Liver (tissue), 9 donors: Measurements from ENCODE around the gene PPM1M. TPM values are rescaled to one million over a fixed set of nuclear protein-coding genes. Genes with fewer than 3 reads are reported as not detected.

Experiments used
- DNase-seq: peaks from one replicate; pipeline ENCODE4 v3.0.0-alpha.2; 2017; ENCODE audit warnings: low spot score
- H3K27ac ChIP-seq, 2 donors: one replicate each; pipeline ENCODE4 v1.7.0; 2013; ENCODE audit warnings: inconsistent platforms in 2 of 2, low read length in 2 of 2, control low read depth in 1 of 2, low read depth in 1 of 2, mild to moderate bottlenecking in 1 of 2
- H3K27me3 ChIP-seq, 4 donors: one replicate each; pipeline versions ENCODE4 v1.6.1 to v1.7.0; 2013; ENCODE audit warnings: low read length in 3 of 4, inconsistent platforms in 1 of 4, mild to moderate bottlenecking in 1 of 4, moderate library complexity in 1 of 4; ENCODE audit not compliant: control insufficient read depth in 4 of 4, insufficient read depth in 4 of 4
- H3K36me3 ChIP-seq, 4 donors: one replicate each; pipeline versions ENCODE4 v1.6.1 to v1.7.0; 2013; ENCODE audit warnings: low read length in 3 of 4, mild to moderate bottlenecking in 3 of 4, low read depth in 1 of 4, moderate library complexity in 1 of 4; ENCODE audit not compliant: control insufficient read depth in 4 of 4, insufficient read depth in 3 of 4
- H3K4me1 ChIP-seq, 4 donors: one replicate each; pipeline versions ENCODE4 v1.6.1 to v1.7.0; 2013; ENCODE audit warnings: low read length in 3 of 4, mild to moderate bottlenecking in 3 of 4, moderate library complexity in 1 of 4; ENCODE audit not compliant: control insufficient read depth in 4 of 4, insufficient read depth in 4 of 4
- H3K4me3 ChIP-seq, 3 donors: one replicate each; pipeline versions ENCODE4 v1.6.1 to v1.7.0; 2013; ENCODE audit warnings: low read length in 3 of 3, control low read depth in 1 of 3, low read depth in 1 of 3, mild to moderate bottlenecking in 1 of 3
- H3K9ac ChIP-seq, 2 donors: one replicate each; pipeline ENCODE4 v1.7.0; 2013; ENCODE audit warnings: low read length in 2 of 2, mild to moderate bottlenecking in 2 of 2, moderate library complexity in 2 of 2, control low read depth in 1 of 2, low read depth in 1 of 2
- H3K9me3 ChIP-seq, 4 donors: one replicate each; pipeline versions ENCODE4 v1.6.1 to v1.7.0; 2013; ENCODE audit warnings: low read length in 3 of 4; ENCODE audit not compliant: control insufficient read depth in 4 of 4
- ATF3 ChIP-seq: IDR thresholded peaks from 2 replicates; pipeline ENCODE4 v1.6.1; 2016; ENCODE audit warnings: antibody characterized with exemption
- CTCF ChIP-seq: fragments of 150-350 bp; IDR thresholded peaks from 2 replicates; pipeline ENCODE4 v1.5.1; 2017; ENCODE audit warnings: improper control_type of control experiment, low read depth, low read length; ENCODE audit not compliant: missing input control
- EGR1 ChIP-seq, 2 donors: IDR thresholded peaks; 2 replicates each; pipeline ENCODE4 v1.6.1; 2016 to 2018; ENCODE audit warnings: antibody characterized with exemption in 2 of 2, low read depth in 2 of 2
- FOXA1 ChIP-seq: IDR thresholded peaks from 2 replicates; pipeline ENCODE4 v1.6.1; 2016; ENCODE audit warnings: antibody characterized with exemption
- FOXA2 ChIP-seq: IDR thresholded peaks from 2 replicates; pipeline ENCODE4 v1.6.1; 2016; ENCODE audit warnings: antibody characterized with exemption
- GABPA ChIP-seq, 2 donors: IDR thresholded peaks in 1 of 2; conservative IDR thresholded peaks in 1 of 2; 2 replicates each; pipeline ENCODE4 v1.6.1; 2016; ENCODE audit warnings: antibody characterized with exemption in 2 of 2, mild to moderate bottlenecking in 1 of 2, moderate library complexity in 1 of 2
- HNF4A ChIP-seq, 2 donors: conservative IDR thresholded peaks; 2 replicates each; pipeline ENCODE4 v1.6.1; 2016; ENCODE audit warnings: antibody characterized with exemption in 2 of 2, mild to moderate bottlenecking in 2 of 2
- HNF4G ChIP-seq: IDR thresholded peaks from 2 replicates; pipeline ENCODE4 v1.6.1; 2016; ENCODE audit warnings: antibody characterized with exemption
- JUND ChIP-seq, 2 donors: IDR thresholded peaks; 2 replicates each; pipeline ENCODE4 v1.6.1; 2016; ENCODE audit warnings: antibody characterized with exemption in 2 of 2
- MAX ChIP-seq: IDR thresholded peaks from 2 replicates; pipeline ENCODE4 v1.6.1; 2016; ENCODE audit warnings: antibody characterized with exemption
- NR2F2 ChIP-seq: IDR thresholded peaks from 2 replicates; pipeline ENCODE4 v1.6.1; 2016; ENCODE audit warnings: antibody characterized with exemption
- RAD21 ChIP-seq, 2 donors: IDR thresholded peaks; 2 replicates each; pipeline ENCODE4 v1.6.1; 2016; ENCODE audit warnings: antibody characterized with exemption in 2 of 2, mild to moderate bottlenecking in 2 of 2
- REST ChIP-seq: IDR thresholded peaks from 2 replicates; pipeline ENCODE4 v1.6.1; 2016; ENCODE audit warnings: antibody characterized with exemption, mild to moderate bottlenecking
- RXRA ChIP-seq, 2 donors: IDR thresholded peaks; 2 replicates each; pipeline ENCODE4 v1.6.1; 2017 to 2018; ENCODE audit warnings: antibody characterized with exemption in 2 of 2, mild to moderate bottlenecking in 1 of 2
- SP1 ChIP-seq: IDR thresholded peaks from 2 replicates; pipeline ENCODE4 v1.6.1; 2018; ENCODE audit warnings: antibody characterized with exemption, mild to moderate bottlenecking
- TAF1 ChIP-seq: conservative IDR thresholded peaks from 2 replicates; pipeline ENCODE4 v1.6.1; 2016; ENCODE audit warnings: antibody characterized with exemption, mild to moderate bottlenecking
- YY1 ChIP-seq: IDR thresholded peaks from 2 replicates; pipeline ENCODE4 v1.6.1; 2016; ENCODE audit warnings: antibody characterized with exemption, mild to moderate bottlenecking
- ZBTB33 ChIP-seq: IDR thresholded peaks from 2 replicates; pipeline ENCODE4 v1.6.1; 2016; ENCODE audit warnings: antibody characterized with exemption
- WGBS: extraction: QIAGEN DNeasy Blood & Tissue Kit; methylation state at CpG from one replicate; pipeline ENCODE4 v1.1.7; 2013; 5-methylcytosine and 5-hydroxymethylcytosine counted together
- polyA plus RNA-seq, 2 donors: library from polyadenylated mRNA; stranded (reverse) in 1 of 2; unstranded in 1 of 2; fragments of 200-250 nt in 1 of 2; fragments of >200 nt in 1 of 2; fragmentation: Nextera tagmentation in 1 of 2; extraction: Ambion mirVana in 1 of 2; gene quantifications; one replicate each; pipeline versions ENCODE4 v1.2.1 to v1.2.3, GENCODE V29; 2013 to 2015
- total RNA-seq, 2 donors: library from RNA; depleted of rRNA; stranded (reverse); fragments of >200 nt; gene quantifications; one replicate each; pipeline ENCODE4 v1.2.3, GENCODE V29; 2014
- donor health status: healthy.
- donor health status: healthy.
- donor health status: healthy.
- donor health status: healthy.
- donor health status: healthy.

PPM1M gene
- total and polyA plus RNA-seq, 4 donors = 2.8 to 5.5 (median 4.6) TPM

- no peaks in the 10 kb centered on the region for H3K9me3 ChIP-seq
- WGBS = 63% methylated on average over 2 of the region's 2 CpGs
- no peak overlapping the region for H3K4me3 ChIP-seq
- no peaks in the 10 kb centered on the region for H3K27me3 ChIP-seq
- no peak for DNase-seq
- H3K9ac ChIP-seq = peak overlapping the region in 1 of 2 donors; percentile 11
- no peak for TF ChIP-seq ATF3
- no peak for TF ChIP-seq TAF1
- no peak for TF ChIP-seq RAD21 (IDR thresholded peaks at IDR 0.05)
- TF ChIP-seq RXRA (IDR thresholded peaks at IDR 0.05) = no peak
- no peak for TF ChIP-seq FOXA2
- no peak for TF ChIP-seq MAX
- TF ChIP-seq GABPA (IDR thresholded peaks at IDR 0.05 in 1 of 2, conservative IDR thresholded peaks at IDR 0.05 in 1 of 2) = no peak
- no peak for TF ChIP-seq FOXA1
- no peak for TF ChIP-seq YY1
- no peak for TF ChIP-seq ZBTB33
- no peak for TF ChIP-seq HNF4A (conservative IDR thresholded peaks at IDR 0.05)
- TF ChIP-seq CTCF = no peak
- no peak for TF ChIP-seq JUND (IDR thresholded peaks at IDR 0.05)
- no peak for TF ChIP-seq EGR1 (IDR thresholded peaks at IDR 0.05; ENCODE audit: low read depth in 2 of 2)
- no peak for TF ChIP-seq HNF4G
- TF ChIP-seq NR2F2 = no peak
- TF ChIP-seq SP1 = no peak
- no peak for TF ChIP-seq REST
- peaks cover 4 to 54% (median 41%) of the 10 kb centered on the region in 4 donors for H3K4me1 ChIP-seq
- peak overlapping the region; percentile 93 to 99 for H3K27ac ChIP-seq
- peaks cover 0 to 1% (median 0%) of the 10 kb centered on the region in 4 donors for H3K36me3 ChIP-seq
Observed at GRCh38 chr3:52279596-52279995, 34.0 kb downstream of the PPM1M start.
